ENCODE measurements around the gene CCDC73. TPM values are rescaled to one million over a fixed set of nuclear protein-coding genes. Genes with fewer than 3 reads are reported as not detected.

Gene CCDC73
- total and polyA plus RNA-seq, 2 of the 4 experiments (the other 2 are of a cell fraction): not detected

DNA sequence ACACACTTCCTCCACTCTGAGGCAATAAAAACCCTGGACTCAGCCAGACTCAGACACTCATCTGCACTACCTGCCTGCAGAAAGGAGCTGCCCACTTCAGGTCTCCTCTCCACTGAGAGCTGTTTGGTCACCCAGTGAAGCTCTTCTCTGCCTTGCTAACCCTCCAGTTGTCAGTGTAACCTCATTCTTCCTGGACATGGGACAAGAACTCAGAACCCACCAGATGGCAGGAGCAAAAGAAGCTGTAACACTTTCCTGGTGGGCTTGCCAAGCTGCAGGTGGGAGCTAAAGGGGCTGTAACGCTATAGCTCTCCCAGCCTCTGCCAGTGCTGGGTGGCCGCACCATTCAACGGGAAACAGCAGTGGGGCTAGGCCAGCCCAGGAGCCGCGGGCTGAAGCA lies 89.7 kb downstream of the CCDC73 start:
- Histone ChIP-seq H2AK9ac (replicated peaks; ENCODE audit: low read depth, low read length, poor library complexity) (no peak overlapping the region), H4K5ac (ENCODE audit: low read depth, low read length) (no peak overlapping the region), H3K9ac (ENCODE audit: low read depth, low read length) (no peak overlapping the region), H3K4me1 (ENCODE audit: control insufficient read depth, insufficient read depth, low read length) (no peaks in the 10 kb centered on the region), H3K23ac (ENCODE audit: low read depth, low read length) (no peak overlapping the region), H3K18ac (ENCODE audit: low read depth, low read length) (no peak overlapping the region), H3K4me2 (ENCODE audit: low read depth, low read length) (no peak overlapping the region), H3K9me1 (ENCODE audit: insufficient read depth, low read length) (no peaks in the 10 kb centered on the region), H3K36me3 (ENCODE audit: control insufficient read depth, insufficient read depth, low read length) (no peaks in the 10 kb centered on the region), H2AK5ac (ENCODE audit: low read depth, low read length) (no peak overlapping the region), H3K4ac (ENCODE audit: low read depth, low read length) (no peak overlapping the region), H2BK15ac (ENCODE audit: low read depth, low read length) (no peak overlapping the region), H4K91ac (ENCODE audit: insufficient read depth, low read depth, low read length) (no peak overlapping the region), H3K56ac (ENCODE audit: extremely low read depth, insufficient read depth, low read length) (no peak overlapping the region), H3K4me3 (ENCODE audit: insufficient read depth, low read depth, low read length) (no peak overlapping the region), H4K8ac (ENCODE audit: low read depth in 2 of 2, low read length in 2 of 2) (no peak overlapping the region), H4K20me1 (ENCODE audit: insufficient read depth, low read length) (no peaks in the 10 kb centered on the region), H2BK20ac (ENCODE audit: low read depth, low read length) (no peak overlapping the region), H3K27ac (ENCODE audit: insufficient read depth, low read length) (no peak overlapping the region), H2BK120ac (ENCODE audit: low read depth, low read length) (no peak overlapping the region), H3K14ac (replicated peaks; ENCODE audit: low read depth, low read length) (no peak overlapping the region), H3K79me1 (ENCODE audit: low read depth in 1 of 2, low read length in 2 of 2) (no peaks in the 10 kb centered on the region), H2AFZ (replicated peaks; ENCODE audit: low read length, poor library complexity) (no peak overlapping the region), H2BK5ac (ENCODE audit: low read depth, low read length, poor library complexity, severe bottlenecking) (no peak overlapping the region), H3K9me3 (ENCODE audit: control insufficient read depth, insufficient read depth, low read length) (0 out of 2 replicates have a peak, but pooled peaks cover 2% of the 10 kb centered on the region), H3K27me3 (ENCODE audit: control insufficient read depth, insufficient read depth, low read length) (no peaks in the 10 kb centered on the region; the same call in none of the 2 replicates)
- DNase-seq (no peak), ATAC-seq (ENCODE audit: low read depth) (no peak)
- in situ Hi-C loops (cut with MboI; ENCODE audit: low sequenced_read_pairs) (no loop called here), intact Hi-C loops (cut with micrococcal nuclease) (no loop called here), dilution Hi-C loops (cut with HindIII; ENCODE audit: low sequenced_read_pairs, unreplicated experiment) (no loop called here)
- no peak for TF ChIP-seq CHD1 (IDR thresholded peaks at IDR 0.05; ENCODE audit: low read depth, low read length)
- no peak for TF ChIP-seq SMC3 (IDR thresholded peaks at IDR 0.05; ENCODE audit: low read depth, low read length)
- TF ChIP-seq MXI1 (IDR thresholded peaks at IDR 0.05; ENCODE audit: borderline replicate concordance, low read depth, low read length): no peak
- TF ChIP-seq RAD21 (IDR thresholded peaks at IDR 0.05; ENCODE audit: low read length): no peak
- TF ChIP-seq, protein P1, sequence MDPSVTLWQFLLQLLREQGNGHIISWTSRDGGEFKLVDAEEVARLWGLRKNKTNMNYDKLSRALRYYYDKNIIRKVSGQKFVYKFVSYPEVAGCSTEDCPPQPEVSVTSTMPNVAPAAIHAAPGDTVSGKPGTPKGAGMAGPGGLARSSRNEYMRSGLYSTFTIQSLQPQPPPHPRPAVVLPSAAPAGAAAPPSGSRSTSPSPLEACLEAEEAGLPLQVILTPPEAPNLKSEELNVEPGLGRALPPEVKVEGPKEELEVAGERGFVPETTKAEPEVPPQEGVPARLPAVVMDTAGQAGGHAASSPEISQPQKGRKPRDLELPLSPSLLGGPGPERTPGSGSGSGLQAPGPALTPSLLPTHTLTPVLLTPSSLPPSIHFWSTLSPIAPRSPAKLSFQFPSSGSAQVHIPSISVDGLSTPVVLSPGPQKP (IDR thresholded peaks at IDR 0.05; ENCODE audit: borderline replicate concordance, low read depth, low read length): no peak
- no peak for TF ChIP-seq BHLHE40 (IDR thresholded peaks at IDR 0.05; ENCODE audit: low read depth, low read length)
- TF ChIP-seq MAZ (IDR thresholded peaks at IDR 0.05; ENCODE audit: borderline replicate concordance, low read depth, low read length): no peak
- TF ChIP-seq, protein P2, sequence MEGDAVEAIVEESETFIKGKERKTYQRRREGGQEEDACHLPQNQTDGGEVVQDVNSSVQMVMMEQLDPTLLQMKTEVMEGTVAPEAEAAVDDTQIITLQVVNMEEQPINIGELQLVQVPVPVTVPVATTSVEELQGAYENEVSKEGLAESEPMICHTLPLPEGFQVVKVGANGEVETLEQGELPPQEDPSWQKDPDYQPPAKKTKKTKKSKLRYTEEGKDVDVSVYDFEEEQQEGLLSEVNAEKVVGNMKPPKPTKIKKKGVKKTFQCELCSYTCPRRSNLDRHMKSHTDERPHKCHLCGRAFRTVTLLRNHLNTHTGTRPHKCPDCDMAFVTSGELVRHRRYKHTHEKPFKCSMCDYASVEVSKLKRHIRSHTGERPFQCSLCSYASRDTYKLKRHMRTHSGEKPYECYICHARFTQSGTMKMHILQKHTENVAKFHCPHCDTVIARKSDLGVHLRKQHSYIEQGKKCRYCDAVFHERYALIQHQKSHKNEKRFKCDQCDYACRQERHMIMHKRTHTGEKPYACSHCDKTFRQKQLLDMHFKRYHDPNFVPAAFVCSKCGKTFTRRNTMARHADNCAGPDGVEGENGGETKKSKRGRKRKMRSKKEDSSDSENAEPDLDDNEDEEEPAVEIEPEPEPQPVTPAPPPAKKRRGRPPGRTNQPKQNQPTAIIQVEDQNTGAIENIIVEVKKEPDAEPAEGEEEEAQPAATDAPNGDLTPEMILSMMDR (conservative IDR thresholded peaks at IDR 0.05; ENCODE audit: low read depth, low read length): no peak
- TF ChIP-seq, protein P3, sequence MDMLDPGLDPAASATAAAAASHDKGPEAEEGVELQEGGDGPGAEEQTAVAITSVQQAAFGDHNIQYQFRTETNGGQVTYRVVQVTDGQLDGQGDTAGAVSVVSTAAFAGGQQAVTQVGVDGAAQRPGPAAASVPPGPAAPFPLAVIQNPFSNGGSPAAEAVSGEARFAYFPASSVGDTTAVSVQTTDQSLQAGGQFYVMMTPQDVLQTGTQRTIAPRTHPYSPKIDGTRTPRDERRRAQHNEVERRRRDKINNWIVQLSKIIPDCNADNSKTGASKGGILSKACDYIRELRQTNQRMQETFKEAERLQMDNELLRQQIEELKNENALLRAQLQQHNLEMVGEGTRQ (IDR thresholded peaks at IDR 0.05; ENCODE audit: low read depth, low read length): no peak
- TF ChIP-seq CEBPB (IDR thresholded peaks at IDR 0.05; ENCODE audit: low read depth, low read length): no peak
- POLR2A ChIA-PET (ENCODE audit: unreplicated experiment): no interaction called here
- BruUV-seq (replicated peaks): no TSS peak
- CTCF ChIA-PET: no interaction called here
- no CpG with 5 or more reads among the region's 5 CpGs for WGBS, 2 experiments (ENCODE audit: extremely low coverage in 2 of 2, insufficient read length in 1 of 2)
